ENCODE results near the gene TPM1.

TPM1 gene

GRCh38 chr15:63034578-63034977, 8.0 kb upstream of the TPM1 start:
- Histone ChIP-seq H3K4me1 (ENCODE audit: control insufficient read depth, low read depth, low read length) (no peaks in the 10 kb centered on the region), H3K9me3 (ENCODE audit: control insufficient read depth, low read depth, low read length) (no peaks in the 10 kb centered on the region), H3K4me3 (ENCODE audit: low read length) (no peak overlapping the region), H3K9ac (ENCODE audit: low read length) (no peak overlapping the region), H3K27ac (ENCODE audit: low read length) (no peak overlapping the region), H3K27me3 (ENCODE audit: control insufficient read depth, insufficient read depth, low read length) (no peaks in the 10 kb centered on the region), H3K36me3 (ENCODE audit: control insufficient read depth, low read depth, low read length) (no peaks in the 10 kb centered on the region)

- Histone ChIP-seq H3K27me3 (ENCODE audit: control insufficient read depth, insufficient read depth, low read length) (peaks cover 2% of the 10 kb centered on the region), H3K4me1 (ENCODE audit: control insufficient read depth, low read depth, low read length) (peaks cover 1% of the 10 kb centered on the region), H3K9ac (ENCODE audit: low read length) (no peak overlapping the region), H3K36me3 (ENCODE audit: control insufficient read depth, low read depth, low read length) (no peaks in the 10 kb centered on the region), H3K27ac (ENCODE audit: low read length) (no peak overlapping the region), H3K9me3 (ENCODE audit: control insufficient read depth, low read depth, low read length) (no peaks in the 10 kb centered on the region), H3K4me3 (ENCODE audit: low read length) (no peak overlapping the region)
These were observed 7.3 kb upstream of the TPM1 start for GRCh38 chr15:63035253-63035652.

- Histone ChIP-seq H3K27me3 (ENCODE audit: control insufficient read depth, insufficient read depth, low read length) (peaks cover 8% of the 10 kb centered on the region), H3K27ac (ENCODE audit: low read length) (no peak overlapping the region), H3K9ac (ENCODE audit: low read length) (no peak overlapping the region), H3K4me3 (ENCODE audit: low read length) (no peak overlapping the region), H3K4me1 (ENCODE audit: control insufficient read depth, low read depth, low read length) (peaks cover 7% of the 10 kb centered on the region), H3K36me3 (ENCODE audit: control insufficient read depth, low read depth, low read length) (no peaks in the 10 kb centered on the region), H3K9me3 (ENCODE audit: control insufficient read depth, low read depth, low read length) (no peaks in the 10 kb centered on the region)
These were observed 6.6 kb upstream of the TPM1 start for GRCh38 chr15:63035977-63036376.

- no peaks in the 10 kb centered on the region for H3K9me3 ChIP-seq (ENCODE audit: control insufficient read depth, low read depth, low read length)
- no peak overlapping the region for H3K9ac ChIP-seq (ENCODE audit: low read length)
- H3K27ac ChIP-seq (ENCODE audit: low read length), result no peak overlapping the region
- H3K4me1 ChIP-seq (ENCODE audit: control insufficient read depth, low read depth, low read length), result peaks cover 16% of the 10 kb centered on the region
- H3K27me3 ChIP-seq (ENCODE audit: control insufficient read depth, insufficient read depth, low read length), result peaks cover 17% of the 10 kb centered on the region
- H3K36me3 ChIP-seq (ENCODE audit: control insufficient read depth, low read depth, low read length), result no peaks in the 10 kb centered on the region
- no peak overlapping the region for H3K4me3 ChIP-seq (ENCODE audit: low read length)
These were observed 4.4 kb upstream of the TPM1 start for GRCh38 chr15:63037976-63038720.

DNA sequence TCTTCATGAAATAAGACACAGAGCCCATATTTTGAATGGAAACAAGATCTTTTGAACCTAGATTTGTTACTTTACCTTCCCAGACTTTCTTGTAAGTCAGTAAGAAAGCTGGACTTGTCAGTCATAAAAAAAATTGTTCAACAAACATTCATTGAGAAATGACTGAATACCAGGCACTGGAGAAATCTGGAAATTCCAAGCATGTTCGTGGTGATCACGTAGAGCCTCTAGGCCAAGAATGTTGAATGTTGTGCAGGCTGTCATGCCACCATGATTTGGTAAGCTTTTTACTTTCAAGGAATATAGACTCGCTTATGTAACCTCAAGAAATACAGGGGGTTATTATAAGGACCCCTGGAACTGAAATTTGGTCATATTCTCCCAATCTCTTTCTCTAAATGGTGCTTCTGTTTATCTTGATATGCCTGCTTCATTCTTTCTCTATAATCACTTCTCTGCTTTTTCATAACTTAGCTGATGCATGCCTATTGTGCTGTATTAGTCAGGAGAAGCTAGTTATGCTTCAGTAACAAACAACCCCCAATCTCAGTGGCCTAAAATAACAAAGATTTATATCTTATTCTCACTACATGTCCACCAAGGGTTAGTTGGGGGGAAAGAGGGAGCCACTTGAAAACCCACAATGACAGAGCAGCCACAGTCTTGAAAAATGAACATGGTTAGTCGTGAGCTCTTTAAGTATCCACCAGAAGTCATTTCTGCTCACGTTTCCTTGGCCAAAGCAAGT, 3.4 kb upstream of the TPM1 start:
- no peaks in the 10 kb centered on the region for H3K9me3 ChIP-seq (ENCODE audit: control insufficient read depth, low read depth, low read length)
- peaks cover 3% of the 10 kb centered on the region for H3K36me3 ChIP-seq (ENCODE audit: control insufficient read depth, low read depth, low read length)
- H3K4me3 ChIP-seq (ENCODE audit: low read length), result no peak overlapping the region
- H3K27me3 ChIP-seq (ENCODE audit: control insufficient read depth, insufficient read depth, low read length), result peaks cover 17% of the 10 kb centered on the region
- no peak overlapping the region for H3K9ac ChIP-seq (ENCODE audit: low read length)
- H3K27ac ChIP-seq (ENCODE audit: low read length), result no peak overlapping the region
- H3K4me1 ChIP-seq (ENCODE audit: control insufficient read depth, low read depth, low read length), result peaks cover 16% of the 10 kb centered on the region

GRCh38 chr15:63039811-63040210, 2.7 kb upstream of the TPM1 start:
- Histone ChIP-seq H3K4me3 (ENCODE audit: low read length) (no peak overlapping the region), H3K27ac (ENCODE audit: low read length) (no peak overlapping the region), H3K36me3 (ENCODE audit: control insufficient read depth, low read depth, low read length) (peaks cover 9% of the 10 kb centered on the region), H3K27me3 (ENCODE audit: control insufficient read depth, insufficient read depth, low read length) (peaks cover 17% of the 10 kb centered on the region), H3K4me1 (ENCODE audit: control insufficient read depth, low read depth, low read length) (peaks cover 17% of the 10 kb centered on the region), H3K9ac (ENCODE audit: low read length) (no peak overlapping the region), H3K9me3 (ENCODE audit: control insufficient read depth, low read depth, low read length) (no peaks in the 10 kb centered on the region)

GRCh38 chr15:63040509-63040908, 2.0 kb upstream of the TPM1 start:
- no peaks in the 10 kb centered on the region for H3K9me3 ChIP-seq (ENCODE audit: control insufficient read depth, low read depth, low read length)
- peaks cover 17% of the 10 kb centered on the region for H3K27me3 ChIP-seq (ENCODE audit: control insufficient read depth, insufficient read depth, low read length)
- H3K4me3 ChIP-seq (ENCODE audit: low read length), result no peak overlapping the region
- H3K36me3 ChIP-seq (ENCODE audit: control insufficient read depth, low read depth, low read length), result peaks cover 16% of the 10 kb centered on the region
- H3K27ac ChIP-seq (ENCODE audit: low read length), result no peak overlapping the region
- H3K9ac ChIP-seq (ENCODE audit: low read length), result no peak overlapping the region
- H3K4me1 ChIP-seq (ENCODE audit: control insufficient read depth, low read depth, low read length), result peaks cover 24% of the 10 kb centered on the region

GRCh38 chr15:63040954-63041353, 1.6 kb upstream of the TPM1 start:
- no peak overlapping the region for H3K27ac ChIP-seq (ENCODE audit: low read length)
- no peaks in the 10 kb centered on the region for H3K9me3 ChIP-seq (ENCODE audit: control insufficient read depth, low read depth, low read length)
- H3K4me3 ChIP-seq (ENCODE audit: low read length), result peak overlapping the region; percentile 97
- peaks cover 28% of the 10 kb centered on the region for H3K4me1 ChIP-seq (ENCODE audit: control insufficient read depth, low read depth, low read length)
- peaks cover 17% of the 10 kb centered on the region for H3K27me3 ChIP-seq (ENCODE audit: control insufficient read depth, insufficient read depth, low read length)
- H3K36me3 ChIP-seq (ENCODE audit: control insufficient read depth, low read depth, low read length), result peaks cover 21% of the 10 kb centered on the region
- no peak overlapping the region for H3K9ac ChIP-seq (ENCODE audit: low read length)

GRCh38 chr15:63041402-63041973, 1.1 kb upstream of the TPM1 start:
- H3K4me1 ChIP-seq (ENCODE audit: control insufficient read depth, low read depth, low read length), result peaks cover 33% of the 10 kb centered on the region
- H3K36me3 ChIP-seq (ENCODE audit: control insufficient read depth, low read depth, low read length), result peaks cover 26% of the 10 kb centered on the region
- peaks cover 17% of the 10 kb centered on the region for H3K27me3 ChIP-seq (ENCODE audit: control insufficient read depth, insufficient read depth, low read length)
- H3K9ac ChIP-seq (ENCODE audit: low read length), result peak overlapping the region; percentile 82
- no peak overlapping the region for H3K27ac ChIP-seq (ENCODE audit: low read length)
- peak overlapping the region; percentile 97 for H3K4me3 ChIP-seq (ENCODE audit: low read length)
- H3K9me3 ChIP-seq (ENCODE audit: control insufficient read depth, low read depth, low read length), result no peaks in the 10 kb centered on the region

GRCh38 chr15:63042877-63043334, 359 bp downstream of the TPM1 start:
- Histone ChIP-seq H3K36me3 (ENCODE audit: control insufficient read depth, low read depth, low read length) (peaks cover 33% of the 10 kb centered on the region), H3K9me3 (ENCODE audit: control insufficient read depth, low read depth, low read length) (no peaks in the 10 kb centered on the region), H3K4me1 (ENCODE audit: control insufficient read depth, low read depth, low read length) (peaks cover 46% of the 10 kb centered on the region), H3K27ac (ENCODE audit: low read length) (peak overlapping the region; percentile 24), H3K27me3 (ENCODE audit: control insufficient read depth, insufficient read depth, low read length) (peaks cover 17% of the 10 kb centered on the region), H3K9ac (ENCODE audit: low read length) (peak overlapping the region; percentile 82), H3K4me3 (ENCODE audit: low read length) (peak overlapping the region; percentile 97)

DNA sequence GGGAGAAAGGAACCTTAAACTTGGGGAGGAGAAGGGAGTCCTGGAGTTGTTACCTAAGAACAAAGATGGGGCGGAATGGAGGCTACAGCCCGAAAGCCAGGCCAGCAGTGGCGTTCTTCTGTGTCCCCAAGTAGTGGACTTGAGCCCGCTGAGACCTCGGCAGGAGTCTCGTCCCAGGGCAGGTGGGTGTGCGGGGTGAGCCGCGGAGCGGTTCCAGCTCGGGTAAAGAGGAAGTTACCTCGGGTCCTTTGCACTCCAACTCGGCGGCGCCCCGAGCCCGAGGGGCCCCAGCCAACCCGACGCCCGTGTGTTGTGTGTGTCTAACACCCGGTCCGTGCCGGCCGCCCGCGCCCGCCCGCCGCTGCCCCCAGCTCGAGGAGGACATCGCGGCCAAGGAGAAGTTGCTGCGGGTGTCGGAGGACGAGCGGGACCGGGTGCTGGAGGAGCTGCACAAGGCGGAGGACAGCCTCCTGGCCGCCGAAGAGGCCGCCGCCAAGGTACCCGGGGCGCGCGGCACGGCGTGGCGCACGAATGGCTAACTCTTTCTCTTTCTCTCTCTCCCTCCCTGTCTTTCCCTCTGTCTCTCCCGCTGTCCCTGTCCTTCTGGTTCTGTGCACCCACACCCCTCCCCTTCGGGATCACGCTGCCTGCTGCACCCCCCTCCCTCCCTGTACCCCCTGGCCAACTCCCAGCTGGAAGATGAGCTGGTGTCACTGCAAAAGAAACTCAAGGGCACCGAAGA, 959 bp downstream of the TPM1 start:
- Histone ChIP-seq H3K9me3 (ENCODE audit: control insufficient read depth, low read depth, low read length) (no peaks in the 10 kb centered on the region), H3K9ac (ENCODE audit: low read length) (peak overlapping the region; percentile 82), H3K27me3 (ENCODE audit: control insufficient read depth, insufficient read depth, low read length) (peaks cover 17% of the 10 kb centered on the region), H3K27ac (ENCODE audit: low read length) (no peak overlapping the region), H3K4me1 (ENCODE audit: control insufficient read depth, low read depth, low read length) (peaks cover 46% of the 10 kb centered on the region), H3K4me3 (ENCODE audit: low read length) (peak overlapping the region; percentile 97), H3K36me3 (ENCODE audit: control insufficient read depth, low read depth, low read length) (peaks cover 33% of the 10 kb centered on the region)
